RWPE2 (cell line): ENCODE results near the gene NDP.

Experiments used
- ATAC-seq: fragments of 200-7000 bp; cut with Tn5 transposase; 3 replicates; pipeline ENCODE4 v1.9.1; 2021; ENCODE audit warnings: low read depth
- DNase-seq: peaks from one replicate; pipeline ENCODE4 v3.0.0-alpha.2; 2020; ENCODE audit warnings: low spot score
- H3K27ac ChIP-seq: fragments of 450-650 bp; 2 replicates; pipeline ENCODE4 v1.5.1; 2017; ENCODE audit warnings: mild to moderate bottlenecking; ENCODE audit not compliant: poor library complexity, severe bottlenecking
- H3K27me3 ChIP-seq: fragments of 250-450 bp; sonication (Bioruptor Pico); 2 replicates; pipeline ENCODE4 v1.5.1; 2021; ENCODE audit warnings: mild to moderate bottlenecking, moderate library complexity; ENCODE audit not compliant: insufficient read depth, poor library complexity, severe bottlenecking
- H3K36me3 ChIP-seq: fragments of 250-450 bp; sonication (Bioruptor Pico); 2 replicates; pipeline ENCODE4 v1.5.1; 2020; ENCODE audit warnings: low read depth, mild to moderate bottlenecking, moderate library complexity
- H3K4me1 ChIP-seq: fragments of 250-450 bp; sonication (Bioruptor Pico); 2 replicates; pipeline ENCODE4 v1.5.1; 2021; ENCODE audit warnings: mild to moderate bottlenecking, moderate library complexity; ENCODE audit not compliant: insufficient read depth, poor library complexity, severe bottlenecking
- H3K4me3 ChIP-seq: fragments of 250-450 bp; sonication (Bioruptor Pico); 2 replicates; pipeline ENCODE4 v1.5.1; 2021; ENCODE audit warnings: mild to moderate bottlenecking, moderate library complexity; ENCODE audit not compliant: severe bottlenecking
- H3K9me3 ChIP-seq: fragments of 250-450 bp; sonication (Bioruptor Pico); 2 replicates; pipeline ENCODE4 v1.5.1; 2021; ENCODE audit warnings: mild to moderate bottlenecking, moderate library complexity; ENCODE audit not compliant: severe bottlenecking
- CTCF ChIP-seq: fragments of 450-650 bp; IDR thresholded peaks from one replicate; pipeline ENCODE4 v1.5.1; 2017; ENCODE audit warnings: mild to moderate bottlenecking, moderate library complexity; ENCODE audit not compliant: poor library complexity, severe bottlenecking

NDP gene

GRCh38 chrX:43958529-43958928 is 14.7 kb downstream of the NDP start:
- Histone ChIP-seq H3K27ac (no peak overlapping the region), H3K27me3 (no peaks in the 10 kb centered on the region), H3K36me3 (no peaks in the 10 kb centered on the region), H3K4me1 (no peaks in the 10 kb centered on the region), H3K4me3 (no peak overlapping the region), H3K9me3 (no peaks in the 10 kb centered on the region)
- peak; percentile 69 for TF ChIP-seq CTCF
- ATAC-seq (peak; percentile 66; the same call in 2 of the 3 replicates), DNase-seq (no peak)

DNA sequence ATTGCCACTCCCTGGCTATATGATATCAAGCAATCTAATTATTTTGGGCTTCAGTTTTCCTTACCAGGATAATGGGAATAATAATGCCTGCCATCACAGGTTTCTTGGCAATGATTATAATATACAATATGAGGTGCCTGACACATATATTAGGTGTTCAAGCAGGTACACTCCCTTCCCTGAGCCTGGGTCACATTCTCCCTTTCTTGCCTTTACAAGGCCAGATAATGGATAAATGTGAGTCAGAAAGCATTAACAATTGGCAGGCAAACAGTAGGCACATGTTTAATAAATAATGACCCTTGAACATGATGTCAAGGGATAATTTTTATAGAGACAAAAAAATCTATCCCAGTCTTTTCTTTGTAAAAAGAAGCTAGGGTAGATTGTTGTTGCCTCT is 17.2 kb downstream of the NDP start:
- no peak for TF ChIP-seq CTCF
- Histone ChIP-seq H3K4me1 (no peaks in the 10 kb centered on the region), H3K36me3 (no peaks in the 10 kb centered on the region), H3K27me3 (no peaks in the 10 kb centered on the region), H3K27ac (no peak overlapping the region), H3K4me3 (no peak overlapping the region), H3K9me3 (no peaks in the 10 kb centered on the region)
- DNase-seq (no peak), ATAC-seq (no peak)

DNA sequence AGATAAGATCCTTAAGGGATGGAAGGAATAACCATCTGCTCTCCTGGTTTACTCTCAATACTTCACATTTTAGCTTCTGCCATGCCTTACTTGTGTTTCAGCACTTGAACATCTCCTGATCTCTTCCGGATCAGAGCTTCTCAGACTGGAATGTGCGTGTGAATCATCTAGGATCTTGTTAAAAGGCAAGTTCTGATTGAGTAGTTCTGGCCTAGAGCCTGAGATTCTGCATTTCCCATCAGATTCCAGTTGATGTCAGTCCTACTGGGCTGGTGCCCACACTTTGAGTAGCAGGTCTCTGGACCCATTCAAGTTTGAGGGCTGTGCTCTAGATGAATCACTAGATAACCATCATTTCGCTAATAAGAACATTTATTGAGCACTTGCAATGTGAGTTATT is 20.0 kb downstream of the NDP start:
- Histone ChIP-seq H3K27ac (no peak overlapping the region), H3K4me3 (no peak overlapping the region), H3K36me3 (no peaks in the 10 kb centered on the region), H3K4me1 (no peaks in the 10 kb centered on the region), H3K27me3 (no peaks in the 10 kb centered on the region), H3K9me3 (no peaks in the 10 kb centered on the region)
- DNase-seq: no peak
- no peak for ATAC-seq
- no peak for TF ChIP-seq CTCF

GRCh38 chrX:43949669-43950068 is 23.5 kb downstream of the NDP start:
- no peak for TF ChIP-seq CTCF
- DNase-seq: no peak
- no peak for ATAC-seq
- Histone ChIP-seq H3K4me1 (no peaks in the 10 kb centered on the region), H3K27me3 (no peaks in the 10 kb centered on the region), H3K4me3 (no peak overlapping the region), H3K9me3 (no peaks in the 10 kb centered on the region), H3K27ac (no peak overlapping the region), H3K36me3 (no peaks in the 10 kb centered on the region)

DNA sequence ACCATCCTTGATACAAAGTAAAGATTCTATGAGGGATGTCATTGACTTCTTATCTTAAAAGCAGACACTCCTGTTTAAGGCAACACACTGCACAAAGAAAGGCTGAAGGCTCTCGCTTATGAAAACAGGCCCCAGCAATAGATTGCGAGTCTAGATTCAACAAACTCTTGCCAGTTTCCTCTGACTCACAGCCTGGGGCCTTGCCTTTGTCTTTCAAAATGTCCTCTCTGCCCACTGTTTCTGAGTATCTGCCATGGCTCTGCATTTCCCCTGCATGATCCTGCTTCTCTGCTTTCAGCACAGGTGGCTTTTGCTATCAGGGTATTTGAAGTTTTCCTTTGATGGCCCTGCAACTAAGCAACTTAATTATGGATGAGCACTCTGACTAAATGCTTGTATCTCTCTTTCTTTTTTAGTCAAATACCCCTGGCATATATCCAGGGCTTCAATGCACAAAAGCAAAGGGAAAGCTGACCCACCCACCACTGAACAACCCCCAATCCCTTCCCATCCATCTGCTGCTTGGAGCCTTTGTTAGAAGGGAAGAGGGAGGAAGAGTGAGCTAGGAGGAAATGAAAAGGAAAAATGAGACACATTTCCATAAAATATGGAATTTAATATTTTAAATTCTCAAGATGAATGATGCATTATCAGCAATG is 32.2 kb downstream of the NDP start:
- no peaks in the 10 kb centered on the region for H3K4me1 ChIP-seq
- H3K9me3 ChIP-seq: no peaks in the 10 kb centered on the region
- H3K36me3 ChIP-seq: no peaks in the 10 kb centered on the region
- H3K27ac ChIP-seq: no peak overlapping the region
- H3K27me3 ChIP-seq: no peaks in the 10 kb centered on the region
- peak; percentile 72 for ATAC-seq
- no peak for DNase-seq
- H3K4me3 ChIP-seq: no peak overlapping the region
- TF ChIP-seq CTCF: no peak
